NCI-H2196 (cell line): Measurements from ENCODE around the gene TSR2.

Source experiments
- DNase-seq: peaks from one replicate; lab custom pipeline; 2025; ENCODE audit not compliant: unreplicated experiment; lab: John Stamatoyannopoulos, UW

TSR2 gene

DNA sequence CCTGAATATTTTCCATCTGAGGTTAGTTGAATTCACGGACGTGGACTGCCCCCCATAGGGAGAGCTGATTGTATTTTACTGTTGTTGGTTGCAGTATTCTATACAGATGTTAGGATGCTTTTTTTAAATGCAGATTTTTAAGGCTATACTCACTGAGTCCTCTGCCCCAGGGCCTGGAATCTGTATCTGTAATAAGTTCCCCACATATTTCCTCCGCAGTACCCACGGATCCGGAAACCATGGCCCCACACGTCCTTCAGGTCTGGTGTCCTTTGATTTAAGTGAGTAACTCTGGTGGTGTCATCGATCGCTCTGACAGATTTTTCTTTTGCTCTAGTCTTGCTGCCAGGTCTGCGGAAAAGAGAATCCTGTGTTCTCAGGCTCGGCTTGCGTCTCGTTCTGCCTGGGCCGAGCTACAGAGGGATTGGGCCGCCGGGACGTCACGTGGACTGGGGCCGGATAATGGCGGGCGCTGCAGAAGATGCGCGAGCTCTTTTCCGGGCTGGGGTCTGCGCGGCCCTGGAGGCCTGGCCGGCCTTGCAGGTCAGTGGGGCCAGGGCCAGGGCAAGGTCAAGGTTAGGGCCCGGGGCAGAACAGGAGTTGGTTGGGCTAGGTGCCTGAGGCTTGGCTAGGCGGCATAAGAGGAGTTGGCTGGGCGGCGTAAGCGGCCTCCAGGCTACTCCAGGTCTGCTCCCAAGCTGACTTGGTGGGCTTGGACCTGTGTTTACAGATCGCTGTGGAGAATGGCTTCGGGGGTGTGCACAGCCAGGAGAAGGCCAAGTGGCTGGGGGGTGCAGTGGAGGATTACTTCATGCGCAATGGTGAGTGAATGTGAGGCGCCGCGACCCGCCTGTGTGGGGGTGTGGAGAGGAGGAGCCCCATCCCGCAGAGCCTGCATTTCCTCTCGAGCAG, at the start of gene TSR2:
TSR2 (plus strand) TSS at position 445 of the 912 bp plus-strand sequence; CDS start at position 463, 18 bp downstream.
- DNase-seq: peak; percentile 60

DNA sequence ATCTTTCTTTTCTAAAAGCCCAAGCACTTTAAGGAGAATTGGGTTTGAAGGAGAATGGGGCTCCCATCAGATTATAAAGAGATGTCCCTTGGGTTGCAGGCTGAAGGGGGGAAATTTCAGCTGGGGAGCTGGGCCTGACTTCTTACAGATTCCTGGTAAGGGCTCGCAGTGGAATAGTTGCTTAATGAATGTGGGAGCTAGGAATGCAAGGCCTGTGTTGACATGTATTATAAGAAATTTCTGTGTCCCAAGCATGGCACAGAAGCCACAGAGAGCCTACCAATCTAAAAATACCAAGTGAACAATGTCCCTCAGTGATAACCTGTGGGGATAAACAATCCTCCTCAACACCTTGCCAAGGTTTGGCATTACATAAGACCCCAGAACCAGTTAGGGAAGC, 43.1 kb upstream of the TSR2 start:
- no peak for DNase-seq

DNA sequence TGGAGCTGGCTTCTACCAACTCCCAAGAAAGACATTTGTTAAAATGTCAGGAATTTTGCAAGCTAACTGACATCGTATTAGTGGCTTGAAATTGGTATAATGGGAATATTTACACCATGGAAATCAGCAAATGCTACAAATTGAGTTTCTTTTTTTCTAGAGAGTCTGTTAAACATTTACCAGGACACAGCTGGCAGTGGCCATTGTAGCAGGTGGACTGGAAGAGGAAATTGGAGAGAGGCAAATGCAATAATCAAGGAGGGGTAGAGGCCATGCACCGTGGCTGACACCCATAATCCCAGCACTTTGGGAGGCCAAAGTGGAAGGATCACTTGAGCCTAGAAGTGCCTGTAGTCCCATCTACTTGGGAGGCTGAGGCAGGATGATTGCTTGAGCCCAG, 32.9 kb upstream of the TSR2 start:
- DNase-seq: no peak

GRCh38 chrX:54411732-54412131, 28.5 kb upstream of the TSR2 start:
- DNase-seq: peak; percentile 13

DNA sequence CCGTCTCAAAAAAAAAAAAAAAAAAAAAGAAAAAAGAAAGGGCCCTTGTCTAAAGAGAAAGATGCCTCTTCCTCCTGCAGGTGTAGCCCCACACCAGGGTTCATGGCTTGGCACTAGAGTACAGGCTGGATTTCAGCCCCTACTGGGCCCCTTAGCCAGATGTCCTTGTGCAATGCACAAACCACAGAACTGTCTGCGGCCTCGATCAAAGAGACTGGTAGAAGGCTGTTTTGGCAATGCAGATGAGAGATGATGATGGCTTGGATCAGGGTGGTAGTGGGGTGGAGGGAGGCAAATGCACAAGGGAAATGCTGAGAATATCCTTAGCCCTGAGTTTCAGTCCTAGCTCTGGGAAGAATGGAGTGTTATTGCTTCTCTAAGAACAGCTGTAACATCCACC, 26.5 kb upstream of the TSR2 start:
- DNase-seq: no peak

DNA sequence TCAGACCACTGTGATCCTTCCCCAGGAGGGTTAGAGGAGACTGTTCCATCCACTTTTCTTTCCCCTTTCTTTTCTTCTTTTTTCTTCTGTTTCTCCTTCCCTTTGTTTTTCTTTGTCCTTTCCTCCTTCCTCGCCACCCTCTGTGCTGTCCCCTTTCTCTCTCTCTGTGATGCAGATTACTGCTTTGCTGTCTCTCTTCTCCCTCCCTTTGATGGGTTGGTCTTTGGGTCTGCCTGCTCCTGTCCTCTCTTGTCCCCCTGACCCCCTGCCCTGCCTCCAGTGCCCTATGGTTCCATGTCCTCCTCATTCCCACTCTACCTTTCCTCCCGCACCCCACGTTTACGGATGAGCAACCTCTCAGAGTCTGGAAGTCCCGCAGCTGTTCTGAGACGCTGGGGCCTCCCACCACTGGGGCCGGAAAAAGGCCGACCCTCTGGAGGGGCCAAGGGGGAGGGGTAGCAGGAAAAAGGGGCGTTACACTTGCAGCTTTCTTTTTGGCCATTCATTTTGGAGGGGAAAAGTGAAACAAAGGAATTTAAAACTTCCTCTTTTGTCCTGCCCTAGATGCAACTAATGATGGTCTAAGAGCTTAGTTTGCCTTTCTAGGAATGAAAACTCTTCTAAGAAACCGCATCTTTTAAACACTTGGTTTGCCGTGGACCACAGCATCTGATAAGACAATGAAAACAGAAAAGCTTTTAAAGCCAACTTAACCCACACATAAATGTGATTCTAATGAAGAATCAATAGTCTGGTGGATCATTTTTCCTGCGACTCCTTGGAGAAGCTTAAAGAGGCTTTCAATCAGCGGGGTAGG, 24.5 kb upstream of the TSR2 start:
- no peak for DNase-seq

GRCh38 chrX:54416965-54417364, 23.2 kb upstream of the TSR2 start:
- no peak for DNase-seq

DNA sequence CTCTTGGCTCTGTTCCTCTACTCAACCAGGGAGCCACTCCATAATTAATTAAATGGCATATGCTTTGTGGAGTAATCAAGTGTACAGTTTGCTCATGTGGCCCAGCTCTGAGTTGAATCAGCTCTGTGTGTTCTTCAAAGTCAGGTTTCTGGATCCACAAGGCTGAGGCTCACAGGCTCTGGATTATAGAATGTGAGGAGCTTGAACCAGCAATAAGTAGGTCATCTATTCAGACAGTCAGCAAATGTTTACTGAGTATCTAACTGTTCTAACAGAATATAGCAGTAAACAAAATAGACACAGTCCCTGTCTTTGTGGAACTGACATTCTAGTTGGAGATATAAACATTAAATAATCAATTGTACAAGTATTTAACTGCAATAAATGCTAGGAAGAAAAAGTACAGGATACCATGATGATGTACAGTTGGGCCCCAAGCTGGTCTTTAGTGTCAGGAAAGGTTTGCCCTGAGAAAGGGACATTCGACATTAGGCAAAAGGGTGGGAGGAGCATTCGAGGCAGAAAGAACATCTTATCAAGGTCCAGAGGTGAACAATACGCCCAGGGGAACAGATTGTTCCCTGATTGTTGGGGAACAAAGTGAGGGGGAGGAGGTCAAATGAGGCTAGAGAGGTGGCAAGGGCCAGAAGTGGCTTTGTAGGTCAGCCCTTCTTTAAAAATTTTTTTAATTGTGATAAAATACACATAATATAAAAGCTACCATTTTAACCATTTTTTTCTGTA, 20.5 kb upstream of the TSR2 start:
- no peak for DNase-seq

DNA sequence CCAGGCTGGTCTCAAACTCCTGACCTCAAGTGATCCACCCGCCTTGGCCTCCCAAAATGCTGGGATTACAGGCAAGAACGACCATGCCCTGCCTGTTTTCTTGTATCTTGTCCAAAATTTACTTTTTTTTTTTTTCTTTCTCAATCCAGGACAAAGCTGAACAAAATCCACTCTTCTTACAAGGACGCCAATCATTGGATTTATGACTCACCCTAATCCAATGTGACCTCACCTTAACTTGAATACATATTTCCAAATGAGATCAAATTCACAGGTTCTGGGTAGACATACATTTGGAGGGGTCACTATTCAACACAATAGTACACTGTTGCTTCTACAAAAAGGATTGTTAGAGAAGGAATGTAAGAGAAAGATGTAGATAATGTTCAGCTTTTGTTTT, 18.0 kb upstream of the TSR2 start:
- DNase-seq: no peak

DNA sequence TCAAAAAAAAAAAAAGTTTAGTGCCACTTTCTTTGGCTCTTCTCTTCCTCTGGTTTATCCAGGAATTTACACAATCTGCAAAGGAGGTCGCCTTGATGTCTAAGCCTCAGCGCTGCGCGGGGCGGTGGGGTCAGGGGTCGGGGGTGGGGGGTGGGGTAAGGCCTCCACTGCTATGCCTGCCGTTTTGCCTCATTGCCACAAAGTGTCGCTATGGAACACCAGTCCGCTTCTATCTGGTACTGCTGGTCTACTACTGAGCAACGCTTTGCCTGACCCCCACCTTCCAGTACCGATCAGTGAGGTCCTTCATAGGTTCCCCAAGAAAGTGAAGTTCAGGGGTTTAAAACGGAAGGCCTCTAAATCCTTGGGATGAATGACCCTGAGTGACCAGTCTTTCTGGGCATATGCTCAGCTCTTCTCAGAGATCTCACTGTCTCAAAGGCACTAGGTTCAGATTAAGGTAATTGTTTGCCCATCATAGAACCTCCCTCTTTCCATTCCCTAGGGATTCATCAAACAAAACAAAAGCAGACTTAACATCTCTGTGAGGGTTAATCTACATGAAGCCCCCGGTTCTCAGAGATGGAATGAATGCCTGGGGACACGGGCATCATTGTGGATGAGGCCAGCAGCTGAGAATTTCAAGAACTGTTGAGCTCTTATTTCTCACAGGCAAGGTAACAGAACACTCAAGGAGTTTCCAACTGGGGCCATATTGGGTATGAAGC, 16.9 kb upstream of the TSR2 start:
- DNase-seq: no peak

GRCh38 chrX:54427837-54428424, 12.3 kb upstream of the TSR2 start:
- DNase-seq: peak; percentile 32

GRCh38 chrX:54430519-54430918, 9.7 kb upstream of the TSR2 start:
- no peak for DNase-seq

DNA sequence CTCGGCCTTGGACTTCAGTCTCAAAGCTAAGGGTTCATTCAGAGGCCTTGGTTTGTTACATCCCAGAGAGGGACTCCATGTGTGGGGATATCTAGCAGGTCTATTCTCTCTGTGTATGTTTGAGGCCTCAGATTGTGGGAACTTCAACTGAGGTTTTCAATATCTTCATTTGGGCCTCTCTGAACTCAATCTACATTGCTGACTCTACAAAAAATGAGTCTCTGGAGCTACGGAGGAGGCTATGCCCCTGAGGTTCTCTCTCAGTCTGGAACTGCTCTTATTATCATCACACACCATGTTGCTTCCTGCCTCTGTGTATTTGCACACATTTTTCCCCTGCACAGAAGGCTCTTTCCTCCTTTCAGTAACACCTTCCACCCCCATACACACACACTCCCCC, 5.1 kb upstream of the TSR2 start:
- no peak for DNase-seq

GRCh38 chrX:54442790-54443189, 2.6 kb downstream of the TSR2 start:
- no peak for DNase-seq

- DNase-seq: no peak
Observed at GRCh38 chrX:54444752-54445151, 4.5 kb downstream of the TSR2 start.

GRCh38 chrX:54446084-54446483, 5.9 kb downstream of the TSR2 start:
- no peak for DNase-seq

GRCh38 chrX:54447461-54447860, 7.3 kb downstream of the TSR2 start:
- DNase-seq: no peak

DNA sequence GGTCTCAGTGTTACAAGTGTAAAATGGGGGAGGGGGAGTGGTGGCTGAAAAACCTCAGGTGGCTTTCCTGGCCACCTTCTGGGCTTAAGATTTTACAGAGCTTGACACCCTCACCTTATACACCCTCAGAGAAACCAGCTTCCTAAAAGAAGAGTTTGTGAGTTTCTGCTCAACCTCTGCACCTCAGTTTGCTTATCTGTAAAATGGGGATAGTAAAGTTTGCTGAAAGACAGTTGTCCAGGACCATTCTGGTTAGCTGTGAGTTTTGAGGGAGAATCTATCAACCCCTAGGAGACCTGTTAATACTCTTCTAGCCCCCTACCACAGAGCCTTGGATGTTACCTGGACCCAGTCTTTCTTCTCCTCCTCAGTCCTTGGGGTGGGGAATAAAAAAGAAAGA, 9.7 kb downstream of the TSR2 start:
- no peak for DNase-seq

- no peak for DNase-seq
Observed at GRCh38 chrX:54452920-54453319, 12.7 kb downstream of the TSR2 start.

DNA sequence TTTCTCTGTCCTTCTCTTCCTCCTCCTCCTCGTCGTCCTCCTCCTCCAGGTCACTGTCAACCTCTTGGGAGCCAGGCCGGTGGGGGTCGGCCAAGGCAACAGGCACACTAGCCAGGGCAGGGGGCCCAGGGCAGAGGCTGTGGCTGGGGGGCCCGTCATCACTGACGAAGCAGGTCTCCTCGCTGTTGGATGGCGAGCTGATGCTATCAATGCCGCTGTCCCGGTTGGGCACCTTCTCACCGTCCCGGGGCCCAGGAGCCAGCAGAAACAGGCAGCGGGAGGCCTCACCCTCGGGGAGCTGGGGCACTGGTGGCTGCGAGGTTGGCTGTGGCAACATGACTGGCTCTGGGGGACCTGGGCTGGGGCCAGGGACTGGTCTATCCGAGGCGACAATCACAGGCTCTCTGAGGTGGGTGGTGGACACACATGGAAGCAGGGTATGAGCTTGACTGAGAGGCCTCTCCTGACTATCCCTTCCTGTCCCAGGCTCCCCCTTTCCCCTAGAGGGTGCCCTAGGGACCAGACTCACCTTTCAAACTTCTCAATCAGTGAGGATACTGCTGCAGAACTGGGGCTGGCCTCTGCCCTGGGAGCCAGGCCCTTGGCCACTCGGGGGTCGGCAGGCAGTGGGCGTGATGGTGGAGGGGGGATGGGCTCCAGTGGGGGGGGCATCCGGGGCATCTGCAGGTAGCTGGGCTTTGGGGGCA, 30.0 kb downstream of the TSR2 start:
- no peak for DNase-seq
